A673 (cell line): ENCODE measurements around the gene WNK2. TPM values are rescaled to one million over a fixed set of nuclear protein-coding genes. Genes with fewer than 3 reads are reported as not detected.

Experiments used
- BruUV-seq: library from RNA; stranded (reverse); fragments of 400-500 nt; replicated peaks from 2 replicates; lab custom pipeline; 2021; lab: Mats Ljungman, UMichigan
- CTCF ChIA-PET: fragments of 300-600 bp; sonication (Branson Sonifier 250); formaldehyde crosslinking; loops from one replicate; lab custom pipeline; 2022; ENCODE audit warnings: antibody characterized with exemption; lab: Charles Lee
- POLR2A ChIA-PET: fragments of 300-600 bp; sonication (Branson Sonifier 250); formaldehyde crosslinking; loops from one replicate; lab custom pipeline; 2022; ENCODE audit warnings: antibody characterized with exemption; ENCODE audit not compliant: low non-redundant PET; lab: Charles Lee
- DNase-seq: peaks from one replicate; pipeline ENCODE4 v3.0.0-alpha.2; 2015; ENCODE audit warnings: low spot score
- H3K27ac ChIP-seq: fragments of 200-600 bp; sonication (generic); 2 replicates; pipeline ENCODE4 v1.5.1; 2016; ENCODE audit warnings: mixed run types, low read depth, mild to moderate bottlenecking, mixed read lengths, antibody characterized with exemption, low read length; ENCODE audit not compliant: poor library complexity, severe bottlenecking
- H3K27me3 ChIP-seq: fragments of 200-600 bp; sonication (generic); replicated peaks from 2 replicates; pipeline ENCODE4 v1.6.1; 2017; ENCODE audit warnings: mixed run types, low read depth, mild to moderate bottlenecking, mixed read lengths, antibody characterized with exemption, low read length; ENCODE audit not compliant: insufficient read depth, poor library complexity
- H3K36me3 ChIP-seq: fragments of 200-600 bp; sonication (generic); 2 replicates; pipeline ENCODE4 v1.6.1; 2016; ENCODE audit warnings: mixed run types, mild to moderate bottlenecking, mixed read lengths, antibody characterized with exemption, low read length; ENCODE audit not compliant: insufficient read depth, poor library complexity, severe bottlenecking
- H3K4me1 ChIP-seq: fragments of 200-600 bp; sonication (generic); 2 replicates; pipeline ENCODE4 v1.6.1; 2017; ENCODE audit warnings: mixed run types, mild to moderate bottlenecking, mixed read lengths, antibody characterized with exemption, low read length; ENCODE audit not compliant: insufficient read depth, poor library complexity, severe bottlenecking
- H3K4me3 ChIP-seq: fragments of 200-600 bp; sonication (generic); 2 replicates; pipeline ENCODE4 v1.5.1; 2016; ENCODE audit warnings: low read depth, mixed run types, mild to moderate bottlenecking, mixed read lengths, low read length; ENCODE audit not compliant: poor library complexity, severe bottlenecking
- H3K9me3 ChIP-seq: fragments of 200-600 bp; sonication (generic); 2 replicates; pipeline ENCODE4 v1.6.1; 2016; ENCODE audit warnings: mixed run types, low read depth, mild to moderate bottlenecking, mixed read lengths, antibody characterized with exemption, low read length; ENCODE audit not compliant: poor library complexity, severe bottlenecking
- EZH2 ChIP-seq: fragments of 200-600 bp; sonication (generic); IDR thresholded peaks from 2 replicates; pipeline ENCODE4 v1.6.1; 2017; ENCODE audit warnings: borderline replicate concordance, low read depth, mild to moderate bottlenecking, mixed read lengths, antibody characterized with exemption, low read length; ENCODE audit not compliant: poor library complexity, severe bottlenecking
- intact Hi-C: fragments of 100-400 bp; cut with micrococcal nuclease; formaldehyde crosslinking; loops from one replicate; pipeline ENCODE4 v1.10.0; 2022; ENCODE audit not compliant: unreplicated experiment
- total RNA-seq: library from RNA; stranded (reverse); gene quantifications from 2 replicates; pipeline ENCODE4 v1.2.3, GENCODE V29; 2021
- TF ChIP-seq, protein P1 (sequence below): fragments of 300-800, 200-600 bp; sonication (generic); conservative IDR thresholded peaks from 2 replicates; pipeline ENCODE4 v1.5.1; 2017; ENCODE audit warnings: low read depth, mild to moderate bottlenecking, antibody characterized with exemption, low read length, moderate library complexity, mixed read lengths

The WNK2 gene
- total RNA-seq, 1 experiment from 2014 or later: 9.6 TPM

DNA sequence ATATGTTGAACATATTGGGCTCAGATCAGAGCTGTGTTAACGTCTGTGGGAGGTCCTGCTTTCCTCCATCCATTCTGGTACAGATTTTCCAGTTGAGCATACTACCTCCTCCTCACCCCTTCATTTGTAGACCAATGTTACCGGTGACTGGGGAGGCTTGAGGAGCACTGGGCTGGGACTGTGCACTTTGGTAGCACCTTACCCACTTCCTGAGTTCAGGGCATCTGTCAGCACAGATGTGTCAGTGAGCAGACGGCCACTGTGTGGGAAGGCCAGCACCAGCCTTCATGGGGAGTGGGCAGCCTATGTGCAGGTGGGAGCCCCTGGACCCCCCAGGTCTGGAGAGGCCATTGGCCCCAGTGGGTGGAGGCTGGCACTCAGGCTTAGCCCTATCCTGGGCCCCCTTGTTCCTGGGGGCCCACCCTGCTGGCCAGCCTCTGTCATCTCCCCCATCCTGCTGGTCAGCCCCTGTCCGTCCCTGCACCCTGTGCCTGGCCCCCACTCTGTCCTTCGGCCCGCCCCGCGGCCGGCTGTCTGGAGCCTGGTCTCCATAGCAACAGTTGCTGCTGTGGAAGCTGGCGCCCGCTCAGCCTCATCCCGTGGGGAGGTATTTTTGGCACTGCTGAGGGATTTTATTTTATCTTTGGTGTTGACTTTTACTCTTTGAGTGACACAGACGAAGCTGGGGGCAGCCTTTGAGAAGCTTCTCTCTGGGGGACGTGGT lies 21.3 kb downstream of the WNK2 start:
- intact Hi-C loops: no loop called here
- ChIA-PET CTCF (no interaction called here), POLR2A (no interaction called here)
- no peak for DNase-seq
- no peaks in the 10 kb centered on the region for H3K4me1 ChIP-seq
- no peaks in the 10 kb centered on the region for H3K27me3 ChIP-seq
- BruUV-seq: no TSS peak
- no peaks in the 10 kb centered on the region for H3K9me3 ChIP-seq
- TF ChIP-seq EZH2: no peak
- TF ChIP-seq, protein P1, sequence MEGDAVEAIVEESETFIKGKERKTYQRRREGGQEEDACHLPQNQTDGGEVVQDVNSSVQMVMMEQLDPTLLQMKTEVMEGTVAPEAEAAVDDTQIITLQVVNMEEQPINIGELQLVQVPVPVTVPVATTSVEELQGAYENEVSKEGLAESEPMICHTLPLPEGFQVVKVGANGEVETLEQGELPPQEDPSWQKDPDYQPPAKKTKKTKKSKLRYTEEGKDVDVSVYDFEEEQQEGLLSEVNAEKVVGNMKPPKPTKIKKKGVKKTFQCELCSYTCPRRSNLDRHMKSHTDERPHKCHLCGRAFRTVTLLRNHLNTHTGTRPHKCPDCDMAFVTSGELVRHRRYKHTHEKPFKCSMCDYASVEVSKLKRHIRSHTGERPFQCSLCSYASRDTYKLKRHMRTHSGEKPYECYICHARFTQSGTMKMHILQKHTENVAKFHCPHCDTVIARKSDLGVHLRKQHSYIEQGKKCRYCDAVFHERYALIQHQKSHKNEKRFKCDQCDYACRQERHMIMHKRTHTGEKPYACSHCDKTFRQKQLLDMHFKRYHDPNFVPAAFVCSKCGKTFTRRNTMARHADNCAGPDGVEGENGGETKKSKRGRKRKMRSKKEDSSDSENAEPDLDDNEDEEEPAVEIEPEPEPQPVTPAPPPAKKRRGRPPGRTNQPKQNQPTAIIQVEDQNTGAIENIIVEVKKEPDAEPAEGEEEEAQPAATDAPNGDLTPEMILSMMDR: no peak
- H3K36me3 ChIP-seq: no peaks in the 10 kb centered on the region
- no peak overlapping the region for H3K27ac ChIP-seq
- no peak overlapping the region for H3K4me3 ChIP-seq

DNA sequence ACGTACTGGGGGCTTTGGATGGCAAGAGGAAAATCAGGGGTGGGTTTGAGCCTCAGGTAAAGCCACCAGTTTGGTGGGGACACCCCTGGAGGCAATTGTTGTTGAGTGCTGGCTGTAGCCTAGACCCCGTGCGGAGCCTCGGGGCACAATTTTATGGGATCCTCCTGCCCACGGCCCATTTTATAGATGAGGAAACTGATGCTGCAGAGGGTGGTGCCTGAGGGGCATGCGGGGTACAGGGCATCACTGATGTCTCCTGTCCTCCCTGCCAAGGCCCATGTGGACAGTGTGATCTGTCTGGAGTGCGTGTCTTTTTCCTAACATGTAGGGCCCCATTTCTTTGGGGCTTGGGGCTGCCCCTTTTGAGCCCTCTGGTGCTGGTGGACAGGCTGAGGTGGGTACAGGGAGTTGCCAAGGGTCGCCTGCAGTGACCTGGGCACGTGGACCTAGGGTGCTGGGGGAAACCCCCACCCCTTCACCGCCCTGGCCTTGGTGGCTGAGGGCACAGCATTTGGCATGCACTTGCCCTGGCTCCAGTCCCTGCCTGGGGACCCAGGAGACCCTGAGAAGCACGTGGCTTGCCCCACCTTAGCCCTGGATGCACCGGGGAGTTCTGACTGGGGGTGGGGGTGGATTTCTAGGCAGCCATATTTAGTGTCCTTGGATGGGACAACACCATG lies 22.1 kb downstream of the WNK2 start:
- Histone ChIP-seq H3K4me3 (no peak overlapping the region), H3K27ac (no peak overlapping the region), H3K36me3 (no peaks in the 10 kb centered on the region), H3K9me3 (no peaks in the 10 kb centered on the region), H3K27me3 (no peaks in the 10 kb centered on the region), H3K4me1 (no peaks in the 10 kb centered on the region)
- ChIA-PET POLR2A (no interaction called here), CTCF (no interaction called here)
- no peak for TF ChIP-seq EZH2
- TF ChIP-seq, protein P1: no peak
- no peak for DNase-seq
- no TSS peak for BruUV-seq
- intact Hi-C loops: no loop called here

DNA sequence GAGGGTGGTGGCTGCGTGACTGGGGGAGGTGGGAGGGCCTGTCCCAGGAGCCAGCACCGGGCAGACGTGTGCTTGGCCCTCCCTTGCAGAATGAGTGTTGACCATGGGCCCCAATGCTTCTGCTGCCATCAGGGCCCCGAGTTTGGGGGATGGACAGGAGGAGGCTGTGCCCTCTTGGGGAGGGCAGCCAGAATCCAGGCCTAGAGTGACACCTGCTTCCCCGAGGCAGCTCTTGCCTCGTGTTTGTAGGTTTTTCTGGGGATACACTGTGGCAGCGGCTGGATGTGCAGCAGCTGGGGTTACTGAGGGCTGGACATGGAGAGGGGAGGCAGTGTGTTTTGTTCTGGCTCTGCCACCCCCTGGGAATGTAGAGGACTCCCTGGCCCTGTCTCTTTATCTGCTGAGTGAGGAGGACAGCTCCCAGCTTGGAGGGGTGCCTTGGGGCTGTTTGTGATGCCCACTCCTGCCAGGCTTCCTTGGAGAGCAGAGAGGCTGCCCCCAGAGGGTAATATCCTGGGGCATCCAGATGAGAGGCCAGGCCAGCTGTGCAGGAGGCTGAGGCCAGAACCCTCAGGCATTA lies 22.7 kb downstream of the WNK2 start:
- BruUV-seq: no TSS peak
- DNase-seq: no peak
- TF ChIP-seq EZH2: no peak
- TF ChIP-seq, protein P1: no peak
- no peaks in the 10 kb centered on the region for H3K27me3 ChIP-seq
- H3K4me1 ChIP-seq: no peaks in the 10 kb centered on the region
- no peak overlapping the region for H3K27ac ChIP-seq
- H3K36me3 ChIP-seq: no peaks in the 10 kb centered on the region
- no peaks in the 10 kb centered on the region for H3K9me3 ChIP-seq
- no peak overlapping the region for H3K4me3 ChIP-seq
- intact Hi-C loops: no loop called here
- ChIA-PET CTCF (no interaction called here), POLR2A (no interaction called here)
